Mammary epithelial cell (primary cell): ENCODE data around the gene FAM177B.

Source experiments
- EZH2 ChIP-seq: IDR thresholded peaks from 2 replicates; pipeline ENCODE4 v1.6.1; 2012; ENCODE audit warnings: low read length, inconsistent platforms, borderline replicate concordance
- TF ChIP-seq, protein P1 (sequence below), 2 donors: IDR thresholded peaks in 1 of 2; conservative IDR thresholded peaks in 1 of 2; 2 replicates each; pipeline ENCODE4 v1.5.1; 2011 to 2012; ENCODE audit warnings: inconsistent platforms in 2 of 2, low read length in 2 of 2, mild to moderate bottlenecking in 2 of 2, control low read depth in 1 of 2, low read depth in 1 of 2; ENCODE audit not compliant: insufficient read depth in 1 of 2; ENCODE audit errors: extremely low read depth in 1 of 2

DNA sequence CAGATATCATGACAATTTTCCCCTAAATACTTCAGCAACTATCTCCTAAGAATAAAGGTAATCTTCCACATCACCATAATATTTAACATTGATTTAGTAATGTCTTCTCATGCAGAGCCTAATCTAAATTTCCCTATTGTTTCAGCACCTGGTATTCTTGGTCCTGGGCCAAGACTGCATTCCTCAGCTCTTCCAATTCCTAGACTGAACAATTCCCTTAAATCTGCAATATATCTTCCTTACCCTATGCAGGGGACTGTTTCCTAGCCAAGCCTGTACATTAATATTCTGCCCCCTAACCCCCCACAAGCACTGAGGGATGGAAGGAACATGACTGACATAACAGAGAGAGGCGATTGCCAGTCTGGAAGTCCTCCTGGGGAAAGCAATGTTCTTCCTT is 49.1 kb downstream of the FAM177B start:
- TF ChIP-seq, protein P1, sequence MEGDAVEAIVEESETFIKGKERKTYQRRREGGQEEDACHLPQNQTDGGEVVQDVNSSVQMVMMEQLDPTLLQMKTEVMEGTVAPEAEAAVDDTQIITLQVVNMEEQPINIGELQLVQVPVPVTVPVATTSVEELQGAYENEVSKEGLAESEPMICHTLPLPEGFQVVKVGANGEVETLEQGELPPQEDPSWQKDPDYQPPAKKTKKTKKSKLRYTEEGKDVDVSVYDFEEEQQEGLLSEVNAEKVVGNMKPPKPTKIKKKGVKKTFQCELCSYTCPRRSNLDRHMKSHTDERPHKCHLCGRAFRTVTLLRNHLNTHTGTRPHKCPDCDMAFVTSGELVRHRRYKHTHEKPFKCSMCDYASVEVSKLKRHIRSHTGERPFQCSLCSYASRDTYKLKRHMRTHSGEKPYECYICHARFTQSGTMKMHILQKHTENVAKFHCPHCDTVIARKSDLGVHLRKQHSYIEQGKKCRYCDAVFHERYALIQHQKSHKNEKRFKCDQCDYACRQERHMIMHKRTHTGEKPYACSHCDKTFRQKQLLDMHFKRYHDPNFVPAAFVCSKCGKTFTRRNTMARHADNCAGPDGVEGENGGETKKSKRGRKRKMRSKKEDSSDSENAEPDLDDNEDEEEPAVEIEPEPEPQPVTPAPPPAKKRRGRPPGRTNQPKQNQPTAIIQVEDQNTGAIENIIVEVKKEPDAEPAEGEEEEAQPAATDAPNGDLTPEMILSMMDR (conservative IDR thresholded peaks at IDR 0.05 in 1 of 2, IDR thresholded peaks at IDR 0.05 in 1 of 2; ENCODE audit: extremely low read depth in 1 of 2, insufficient read depth in 1 of 2, low read depth in 1 of 2, low read length in 2 of 2), result no peak
- TF ChIP-seq EZH2, result no peak
